GM13976 (cell line): ENCODE data around the gene ZNRF3.
A peak's percentile ranks its signal among the peaks of the same experiment; 100 is the strongest.

ENCODE experiments used
- DNase-seq: peaks from one replicate; pipeline ENCODE4 v3.0.0; 2012; ENCODE audit warnings: low spot score
- in situ Hi-C: fragments of 300-500 bp; cut with MboI; formaldehyde crosslinking; loops from one replicate; pipeline ENCODE4 v1.12.0; 2022; ENCODE audit warnings: low sequenced_read_pairs, mixed read lengths, inconsistent platforms; ENCODE audit not compliant: unreplicated experiment
- TF ChIP-seq, protein P1 (sequence below): IDR thresholded peaks from 2 replicates; pipeline ENCODE4 v1.5.1; 2012; ENCODE audit warnings: borderline replicate concordance, mild to moderate bottlenecking; ENCODE audit not compliant: insufficient read depth; ENCODE audit errors: extremely low read depth, missing control alignments, control extremely low read depth

Gene ZNRF3

GRCh38 chr22:29023172-29023796 lies 139.9 kb downstream of the ZNRF3 start:
- in situ Hi-C loops: no loop called here
- no peak for DNase-seq
- TF ChIP-seq, protein P1, sequence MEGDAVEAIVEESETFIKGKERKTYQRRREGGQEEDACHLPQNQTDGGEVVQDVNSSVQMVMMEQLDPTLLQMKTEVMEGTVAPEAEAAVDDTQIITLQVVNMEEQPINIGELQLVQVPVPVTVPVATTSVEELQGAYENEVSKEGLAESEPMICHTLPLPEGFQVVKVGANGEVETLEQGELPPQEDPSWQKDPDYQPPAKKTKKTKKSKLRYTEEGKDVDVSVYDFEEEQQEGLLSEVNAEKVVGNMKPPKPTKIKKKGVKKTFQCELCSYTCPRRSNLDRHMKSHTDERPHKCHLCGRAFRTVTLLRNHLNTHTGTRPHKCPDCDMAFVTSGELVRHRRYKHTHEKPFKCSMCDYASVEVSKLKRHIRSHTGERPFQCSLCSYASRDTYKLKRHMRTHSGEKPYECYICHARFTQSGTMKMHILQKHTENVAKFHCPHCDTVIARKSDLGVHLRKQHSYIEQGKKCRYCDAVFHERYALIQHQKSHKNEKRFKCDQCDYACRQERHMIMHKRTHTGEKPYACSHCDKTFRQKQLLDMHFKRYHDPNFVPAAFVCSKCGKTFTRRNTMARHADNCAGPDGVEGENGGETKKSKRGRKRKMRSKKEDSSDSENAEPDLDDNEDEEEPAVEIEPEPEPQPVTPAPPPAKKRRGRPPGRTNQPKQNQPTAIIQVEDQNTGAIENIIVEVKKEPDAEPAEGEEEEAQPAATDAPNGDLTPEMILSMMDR: no peak

DNA sequence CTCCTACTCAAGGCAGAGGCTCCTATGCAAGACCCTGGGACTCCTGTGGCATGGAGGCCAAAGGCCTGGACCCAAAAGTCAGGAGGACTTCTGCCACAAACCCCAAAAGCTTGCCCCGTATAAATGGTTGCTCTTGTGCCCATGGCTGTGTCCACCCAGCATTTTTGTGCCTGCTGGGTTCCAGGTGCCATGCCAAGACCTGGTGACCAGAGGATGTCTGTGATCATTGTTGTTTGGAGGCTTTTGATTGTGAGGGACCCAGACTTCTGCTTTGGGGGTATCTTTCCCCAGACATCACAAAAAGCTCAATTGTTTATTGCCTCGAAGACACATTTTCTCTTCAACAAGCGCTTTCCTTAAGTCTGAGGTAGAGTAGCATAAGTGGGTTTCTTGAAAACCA lies 143.2 kb downstream of the ZNRF3 start:
- in situ Hi-C loops: no loop called here
- DNase-seq: no peak
- TF ChIP-seq, protein P1: no peak

DNA sequence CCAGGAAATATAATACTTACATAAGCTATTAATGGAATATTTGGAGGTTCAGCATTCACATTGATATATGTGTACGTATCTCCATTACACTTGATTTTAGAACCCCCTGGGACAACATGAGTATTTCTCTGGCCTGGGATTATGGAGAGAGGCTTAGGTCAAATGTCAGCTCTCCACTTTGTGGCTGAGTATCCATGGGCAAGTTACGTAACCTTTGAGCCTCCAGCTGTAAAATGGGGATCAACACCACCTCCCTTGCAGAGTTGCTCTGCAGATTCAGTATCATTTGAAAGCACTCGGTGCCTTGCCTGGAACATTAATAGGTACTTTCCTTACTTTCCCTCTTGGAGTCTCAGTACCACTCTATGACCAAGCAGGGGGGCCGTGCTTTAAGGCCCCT lies 145.1 kb downstream of the ZNRF3 start:
- in situ Hi-C loops: no loop called here
- TF ChIP-seq, protein P1: no peak
- DNase-seq: no peak

DNA sequence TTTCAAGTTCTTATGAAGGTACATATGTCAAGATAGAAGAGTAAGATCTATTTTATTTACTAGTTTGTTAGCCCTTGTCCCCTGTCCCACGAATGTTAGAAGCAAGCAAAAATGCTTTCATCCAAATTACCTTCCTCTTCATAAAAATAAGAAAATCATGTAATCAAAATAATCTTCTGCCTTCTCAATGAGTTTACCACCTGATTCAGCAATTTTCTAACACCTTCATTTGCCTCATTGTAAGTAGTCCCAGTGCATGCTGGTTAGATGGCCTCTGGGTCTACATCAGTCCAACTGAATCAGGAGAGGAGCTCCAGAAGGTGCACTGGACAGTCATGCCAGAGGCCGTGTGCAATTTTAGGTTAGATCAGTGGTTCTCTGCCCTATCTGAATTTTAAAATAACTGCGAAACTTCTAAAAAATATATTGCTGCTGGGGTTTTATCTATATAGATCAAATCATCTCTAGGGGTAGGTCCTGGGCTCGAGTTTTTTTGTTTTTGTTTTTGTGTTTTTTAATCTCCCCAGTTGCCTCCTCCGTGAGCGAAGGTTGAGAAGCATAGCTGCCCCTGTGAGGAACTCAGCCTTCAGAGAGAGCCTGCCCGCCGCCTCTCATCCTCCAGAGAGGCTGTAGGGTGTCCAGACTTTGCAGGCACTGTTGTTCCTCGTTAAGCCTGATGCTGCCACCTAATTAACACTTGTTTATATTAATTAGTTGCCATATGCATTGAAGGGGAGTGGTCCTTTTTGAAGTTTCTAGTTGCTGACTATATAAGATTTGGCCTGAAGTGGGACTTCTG lies 146.0 kb downstream of the ZNRF3 start:
- in situ Hi-C loops: no loop called here
- TF ChIP-seq, protein P1: no peak
- no peak for DNase-seq

DNA sequence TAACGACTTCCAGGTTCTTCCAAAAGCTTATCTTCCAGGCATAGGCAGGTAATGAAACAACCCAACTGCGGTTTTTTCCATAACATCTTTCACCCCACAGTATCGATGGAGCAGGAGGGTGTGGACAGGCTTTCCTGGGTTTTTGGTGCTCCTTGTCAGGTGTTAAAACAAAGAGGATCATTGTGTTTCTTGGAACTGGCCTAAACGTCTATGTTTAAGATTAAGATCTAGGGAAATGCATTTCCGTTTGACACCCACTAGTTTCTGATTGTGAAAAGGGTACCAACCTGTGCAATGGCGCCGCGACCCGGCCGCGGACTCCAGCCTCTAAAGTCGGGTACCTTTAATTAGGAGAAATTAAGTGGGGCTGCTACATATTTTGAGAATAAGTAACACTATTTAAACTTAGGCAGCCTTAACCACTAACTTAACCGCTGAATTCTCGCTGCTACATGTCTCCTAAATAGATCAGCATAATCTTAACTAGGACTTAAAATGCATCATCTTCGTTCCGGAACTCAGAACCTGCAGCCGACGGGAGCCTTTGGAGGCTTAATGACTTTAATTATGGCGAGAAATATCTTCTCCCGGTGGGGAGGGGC lies 146.7 kb downstream of the ZNRF3 start:
- no peak for DNase-seq
- in situ Hi-C loops: loop anchor here (10.0 kb wide), 1 partner anchor 425 kb away; no protein-coding TSS in a partner anchor
- TF ChIP-seq, protein P1: no peak

DNA sequence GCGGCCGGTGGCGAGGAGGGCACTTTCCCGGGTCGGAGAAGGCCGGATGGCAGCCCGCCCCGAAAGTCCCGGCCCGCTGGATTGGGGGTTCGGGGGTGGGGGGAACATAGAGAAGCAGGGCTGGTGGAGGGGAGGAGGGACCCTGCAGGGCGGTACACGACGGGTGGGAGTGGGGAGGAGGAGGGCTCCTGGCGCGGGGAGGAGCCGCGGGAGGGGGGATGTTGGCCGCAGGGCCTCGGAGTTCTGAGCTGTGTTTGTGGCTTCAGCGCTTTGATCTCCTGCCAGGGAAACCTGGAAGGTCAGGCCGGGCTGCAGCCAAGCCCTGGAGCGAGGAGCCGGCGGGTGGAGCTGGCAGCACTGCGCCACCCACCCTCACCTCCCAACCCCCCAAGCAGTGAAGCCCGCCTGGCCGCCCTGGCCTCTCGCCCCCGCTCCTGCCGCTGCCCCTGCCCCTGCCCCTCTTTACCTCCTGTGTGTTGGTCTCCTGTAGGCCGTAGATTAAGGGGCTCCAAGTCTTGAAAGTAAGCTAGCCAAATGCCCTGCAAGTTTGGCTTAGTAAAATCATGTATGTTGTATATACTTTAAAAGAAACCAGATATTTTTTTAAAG lies 147.3 kb downstream of the ZNRF3 start:
- in situ Hi-C loops: loop anchor here (10.0 kb wide), 1 partner anchor 426 kb away; no protein-coding TSS in a partner anchor
- DNase-seq: peak; percentile 46

More for the DNA sequence above, 147.3 kb downstream of the ZNRF3 start:
- TF ChIP-seq, protein P1: no peak
